ENCODE data around the gene ZNF541.

Gene ZNF541

DNA sequence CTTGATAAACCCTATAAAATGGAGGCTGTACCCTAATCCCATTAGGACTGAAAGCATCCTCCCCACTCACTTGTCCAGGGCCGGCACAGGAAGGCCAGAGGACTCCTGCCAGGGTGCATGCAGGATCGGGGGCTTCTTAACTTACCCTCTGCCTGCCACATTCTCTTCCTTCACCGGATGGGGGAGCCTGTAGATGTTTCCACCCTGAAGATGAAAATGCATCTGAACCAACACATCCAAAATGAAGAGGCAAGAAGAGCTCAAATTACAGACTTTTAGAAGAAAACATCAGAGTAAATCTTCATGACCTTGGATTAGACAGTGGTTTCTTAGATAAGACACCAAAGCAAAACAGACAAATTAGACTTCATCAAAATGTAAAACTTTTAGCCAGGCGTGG, 32.2 kb downstream of the ZNF541 start:
- DNase-seq, result no peak

GRCh38 chr19:47539747-47540311, 33.1 kb downstream of the ZNF541 start:
- DNase-seq, result no peak

DNA sequence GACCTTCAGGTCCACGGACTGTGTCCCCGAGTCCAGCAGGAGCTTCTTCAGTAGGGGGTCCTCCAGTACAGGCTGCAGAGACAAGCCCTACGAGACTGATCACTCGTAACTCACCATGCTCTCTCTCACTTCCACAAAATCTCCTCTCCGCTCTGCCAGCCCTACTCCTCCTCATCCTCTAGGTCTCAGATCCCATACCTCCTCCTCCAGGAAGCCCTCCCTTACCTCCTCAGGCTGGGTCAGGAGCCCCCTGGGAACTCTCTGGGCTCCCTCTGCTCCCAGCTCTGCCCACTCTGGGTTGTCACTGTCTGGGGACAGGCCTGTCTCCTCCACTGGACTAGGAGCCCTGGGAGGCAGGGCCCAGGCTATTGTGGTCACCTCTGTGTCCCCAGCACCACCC, 34.1 kb downstream of the ZNF541 start:
- no peak for DNase-seq

GRCh38 chr19:47537493-47537892, 35.5 kb downstream of the ZNF541 start:
- DNase-seq, result no peak

DNA sequence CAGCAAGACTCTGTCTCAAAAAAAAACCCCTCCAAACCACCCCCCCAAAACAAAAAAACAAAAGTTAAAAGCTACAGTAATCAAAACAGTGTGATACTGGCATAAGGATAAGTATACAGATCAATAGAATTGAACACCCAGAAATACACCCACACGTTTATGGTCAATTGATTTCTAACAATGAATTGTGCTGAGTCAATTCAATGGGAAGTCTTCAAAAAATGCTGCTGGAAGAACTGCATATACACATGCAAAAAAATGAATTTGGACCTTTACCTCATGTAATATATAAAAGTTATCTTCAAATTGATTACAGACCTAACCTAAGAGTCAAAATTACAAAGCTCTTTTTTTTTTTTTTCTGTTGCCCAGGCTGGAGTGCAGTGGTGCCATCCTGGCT, 38.3 kb downstream of the ZNF541 start:
- DNase-seq, result no peak

- no peak for DNase-seq
Measured at GRCh38 chr19:47531640-47532387, 41.1 kb downstream of the ZNF541 start.

- no peak for DNase-seq
Measured at GRCh38 chr19:47529018-47529742, 43.8 kb downstream of the ZNF541 start.

- DNase-seq, result no peak
Measured at GRCh38 chr19:47526798-47527197, 46.1 kb downstream of the ZNF541 start.

- DNase-seq, result no peak
Measured at GRCh38 chr19:47523473-47523872, 49.5 kb downstream of the ZNF541 start.

Data from NCI-H2081 treated with DMSO at 0.1 percent for 48 hours (cell line).